ENCODE measurements around the gene MICALL2.

Gene MICALL2

GRCh38 chr7:1498370-1499305 lies 39.4 kb upstream of the MICALL2 start:
- no peaks in the 10 kb centered on the region for H3K27me3 ChIP-seq (ENCODE audit: low read length)
- H3K9me3 ChIP-seq (ENCODE audit: insufficient read depth, low read length): no peaks in the 10 kb centered on the region
- no peaks in the 10 kb centered on the region for H3K36me3 ChIP-seq (ENCODE audit: low read length)
- H3K9ac ChIP-seq (ENCODE audit: low read length): no peak overlapping the region
- H3K9me2 ChIP-seq (replicated peaks; ENCODE audit: insufficient read depth, low read length): no peaks in the 10 kb centered on the region
- no peak overlapping the region for H3K4me2 ChIP-seq (ENCODE audit: low read depth, low read length, poor library complexity, severe bottlenecking)
- H2AFZ ChIP-seq (ENCODE audit: low read depth, low read length, severe bottlenecking): no peak overlapping the region
- peaks cover 25% of the 10 kb centered on the region for H3K79me2 ChIP-seq (ENCODE audit: insufficient read depth, low read length)
- no peak overlapping the region for H3K27ac ChIP-seq (ENCODE audit: low read depth, low read length)
- H3F3A ChIP-seq (ENCODE audit: insufficient read depth): no peaks in the 10 kb centered on the region
- H4K20me1 ChIP-seq (ENCODE audit: low read depth, low read length): no peaks in the 10 kb centered on the region
- TF ChIP-seq, protein P1, sequence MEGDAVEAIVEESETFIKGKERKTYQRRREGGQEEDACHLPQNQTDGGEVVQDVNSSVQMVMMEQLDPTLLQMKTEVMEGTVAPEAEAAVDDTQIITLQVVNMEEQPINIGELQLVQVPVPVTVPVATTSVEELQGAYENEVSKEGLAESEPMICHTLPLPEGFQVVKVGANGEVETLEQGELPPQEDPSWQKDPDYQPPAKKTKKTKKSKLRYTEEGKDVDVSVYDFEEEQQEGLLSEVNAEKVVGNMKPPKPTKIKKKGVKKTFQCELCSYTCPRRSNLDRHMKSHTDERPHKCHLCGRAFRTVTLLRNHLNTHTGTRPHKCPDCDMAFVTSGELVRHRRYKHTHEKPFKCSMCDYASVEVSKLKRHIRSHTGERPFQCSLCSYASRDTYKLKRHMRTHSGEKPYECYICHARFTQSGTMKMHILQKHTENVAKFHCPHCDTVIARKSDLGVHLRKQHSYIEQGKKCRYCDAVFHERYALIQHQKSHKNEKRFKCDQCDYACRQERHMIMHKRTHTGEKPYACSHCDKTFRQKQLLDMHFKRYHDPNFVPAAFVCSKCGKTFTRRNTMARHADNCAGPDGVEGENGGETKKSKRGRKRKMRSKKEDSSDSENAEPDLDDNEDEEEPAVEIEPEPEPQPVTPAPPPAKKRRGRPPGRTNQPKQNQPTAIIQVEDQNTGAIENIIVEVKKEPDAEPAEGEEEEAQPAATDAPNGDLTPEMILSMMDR (IDR thresholded peaks at IDR 0.05; ENCODE audit: insufficient read depth, low read length, poor library complexity, severe bottlenecking): no peak
- no peak for TF ChIP-seq EZH2phosphoT487 (conservative IDR thresholded peaks at IDR 0.05; ENCODE audit: low read length)
- no peak overlapping the region for H3K4me3 ChIP-seq (ENCODE audit: insufficient read depth, low read length, poor library complexity, severe bottlenecking)

DNA sequence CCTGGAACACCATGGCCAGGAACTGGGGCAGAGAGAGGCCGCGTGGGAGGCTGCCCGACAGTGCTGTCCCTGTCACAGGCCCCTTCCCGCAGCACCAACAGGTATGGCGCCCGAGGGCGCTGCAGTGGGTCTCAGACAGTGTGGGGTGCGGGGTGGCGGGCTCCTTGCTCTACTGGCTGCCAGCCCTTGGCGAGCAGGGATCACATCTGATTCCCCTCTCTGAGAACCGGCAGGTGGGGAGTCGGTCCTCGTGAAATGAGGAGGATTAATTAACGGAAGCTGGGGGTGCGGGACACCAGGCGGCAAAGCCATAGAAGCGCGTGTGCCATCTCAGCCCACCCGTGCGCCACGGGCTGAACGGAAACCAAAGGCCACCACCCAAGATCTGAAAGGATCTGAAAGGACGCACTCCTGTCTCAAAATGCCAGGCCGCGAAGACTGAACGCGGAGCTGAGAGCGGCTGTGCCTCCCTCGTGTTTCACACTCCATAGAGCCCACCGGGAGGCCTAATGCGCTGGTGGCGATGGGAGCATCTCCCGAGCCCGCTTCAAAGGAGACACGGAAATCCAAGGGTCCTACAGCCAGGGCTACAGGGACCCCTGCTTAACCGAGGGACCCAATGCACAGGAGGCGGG lies 38.1 kb upstream of the MICALL2 start:
- Histone ChIP-seq H2AFZ (ENCODE audit: low read depth, low read length, severe bottlenecking) (no peak overlapping the region), H3K9me2 (replicated peaks; ENCODE audit: insufficient read depth, low read length) (no peaks in the 10 kb centered on the region), H3K27ac (ENCODE audit: low read depth, low read length) (no peak overlapping the region), H3K9ac (ENCODE audit: low read length) (no peak overlapping the region), H3K36me3 (ENCODE audit: low read length) (no peaks in the 10 kb centered on the region), H3K79me2 (ENCODE audit: insufficient read depth, low read length) (peaks cover 13% of the 10 kb centered on the region), H3K4me2 (ENCODE audit: low read depth, low read length, poor library complexity, severe bottlenecking) (no peak overlapping the region), H3K4me3 (ENCODE audit: insufficient read depth, low read length, poor library complexity, severe bottlenecking) (no peak overlapping the region), H3K9me3 (ENCODE audit: insufficient read depth, low read length) (no peaks in the 10 kb centered on the region), H3F3A (ENCODE audit: insufficient read depth) (no peaks in the 10 kb centered on the region), H3K27me3 (ENCODE audit: low read length) (no peaks in the 10 kb centered on the region), H4K20me1 (ENCODE audit: low read depth, low read length) (no peaks in the 10 kb centered on the region)
- no peak for TF ChIP-seq EZH2phosphoT487 (conservative IDR thresholded peaks at IDR 0.05; ENCODE audit: low read length)
- TF ChIP-seq, protein P1 (IDR thresholded peaks at IDR 0.05; ENCODE audit: insufficient read depth, low read length, poor library complexity, severe bottlenecking): no peak

- Histone ChIP-seq H3K27ac (ENCODE audit: low read depth, low read length) (no peak overlapping the region), H4K20me1 (ENCODE audit: low read depth, low read length) (no peaks in the 10 kb centered on the region), H3K27me3 (ENCODE audit: low read length) (no peaks in the 10 kb centered on the region), H3K9ac (ENCODE audit: low read length) (no peak overlapping the region), H3F3A (ENCODE audit: insufficient read depth) (no peaks in the 10 kb centered on the region), H3K79me2 (ENCODE audit: insufficient read depth, low read length) (peaks cover 6% of the 10 kb centered on the region), H3K9me2 (replicated peaks; ENCODE audit: insufficient read depth, low read length) (no peaks in the 10 kb centered on the region), H3K4me3 (ENCODE audit: insufficient read depth, low read length, poor library complexity, severe bottlenecking) (no peak overlapping the region), H3K4me2 (ENCODE audit: low read depth, low read length, poor library complexity, severe bottlenecking) (no peak overlapping the region), H2AFZ (ENCODE audit: low read depth, low read length, severe bottlenecking) (no peak overlapping the region), H3K36me3 (ENCODE audit: low read length) (no peaks in the 10 kb centered on the region), H3K9me3 (ENCODE audit: insufficient read depth, low read length) (no peaks in the 10 kb centered on the region)
- TF ChIP-seq, protein P1 (IDR thresholded peaks at IDR 0.05; ENCODE audit: insufficient read depth, low read length, poor library complexity, severe bottlenecking): no peak
- no peak for TF ChIP-seq EZH2phosphoT487 (conservative IDR thresholded peaks at IDR 0.05; ENCODE audit: low read length)
Measured at GRCh38 chr7:1496531-1497292, 37.4 kb upstream of the MICALL2 start.
